ENCODE results near the gene SPTBN5. TPM values are rescaled to one million over a fixed set of nuclear protein-coding genes. Genes with fewer than 3 reads are reported as not detected.

Gene SPTBN5
- total RNA-seq, 1 donor, result 0.18 TPM

- DNase-seq (ENCODE audit: low read depth), result no peak
- no peak for TF ChIP-seq CTCF (IDR thresholded peaks at IDR 0.05; ENCODE audit: insufficient read depth, low read length)
Measured at GRCh38 chr15:41847981-41848380, 45.9 kb downstream of the SPTBN5 start.

GRCh38 chr15:41847206-41847605, 46.6 kb downstream of the SPTBN5 start:
- no peak overlapping the region for H3K4me3 ChIP-seq (ENCODE audit: low read depth, low read length)
- DNase-seq (ENCODE audit: low read depth), result no peak
- no peak for TF ChIP-seq CTCF (IDR thresholded peaks at IDR 0.05; ENCODE audit: insufficient read depth, low read length)

More at GRCh38 chr15:41847981-41848380, 45.9 kb downstream of the SPTBN5 start:
- H3K4me3 ChIP-seq (ENCODE audit: low read depth, low read length), result no peak overlapping the region

GRCh38 chr15:41844814-41845213, 49.0 kb downstream of the SPTBN5 start:
- TF ChIP-seq CTCF (IDR thresholded peaks at IDR 0.05; ENCODE audit: insufficient read depth, low read length), result no peak
- H3K4me3 ChIP-seq (ENCODE audit: low read depth, low read length), result no peak overlapping the region
- no peak for DNase-seq (ENCODE audit: low read depth)

- no peak for DNase-seq (ENCODE audit: low read depth)
- TF ChIP-seq CTCF (IDR thresholded peaks at IDR 0.05; ENCODE audit: insufficient read depth, low read length), result no peak
- H3K4me3 ChIP-seq (ENCODE audit: low read depth, low read length), result no peak overlapping the region
Measured at GRCh38 chr15:41843571-41843970, 50.3 kb downstream of the SPTBN5 start.

GRCh38 chr15:41842229-41842628, 51.6 kb downstream of the SPTBN5 start:
- DNase-seq (ENCODE audit: low read depth), result no peak
- H3K4me3 ChIP-seq (ENCODE audit: low read depth, low read length), result no peak overlapping the region
- no peak for TF ChIP-seq CTCF (IDR thresholded peaks at IDR 0.05; ENCODE audit: insufficient read depth, low read length)

GRCh38 chr15:41841131-41841530, 52.7 kb downstream of the SPTBN5 start:
- no peak overlapping the region for H3K4me3 ChIP-seq (ENCODE audit: low read depth, low read length)
- no peak for DNase-seq (ENCODE audit: low read depth)
- TF ChIP-seq CTCF (IDR thresholded peaks at IDR 0.05; ENCODE audit: insufficient read depth, low read length), result no peak

- H3K4me3 ChIP-seq (ENCODE audit: low read depth, low read length), result no peak overlapping the region
- DNase-seq (ENCODE audit: low read depth), result no peak
- no peak for TF ChIP-seq CTCF (IDR thresholded peaks at IDR 0.05; ENCODE audit: insufficient read depth, low read length)
Measured at GRCh38 chr15:41840673-41841072, 53.2 kb downstream of the SPTBN5 start.
